HCT116 (cell line): ENCODE measurements around the gene SF3B1. TPM values are rescaled to one million over a fixed set of nuclear protein-coding genes. Genes with fewer than 3 reads are reported as not detected.

ENCODE experiments used
- ATAC-seq: fragments of 200-7000 bp; cut with Tn5 transposase; 2 replicates; pipeline ENCODE4 v1.9.1; 2020; ENCODE audit warnings: mild to moderate bottlenecking, moderate library complexity
- BruUV-seq: library from RNA; stranded (reverse); fragments of 400-500 nt; replicated peaks from 2 replicates; lab custom pipeline; 2021; lab: Mats Ljungman, UMichigan
- CTCF ChIA-PET: fragments of 300-600 bp; sonication (Branson Sonifier 250); formaldehyde crosslinking; loops from one replicate; lab custom pipeline; 2021; ENCODE audit warnings: antibody characterized with exemption; lab: Charles Lee
- POLR2A ChIA-PET: fragments of 300-600, 350-600 bp; sonication (Branson Sonifier 250); formaldehyde crosslinking; loops from one replicate; lab custom pipeline; 2021; ENCODE audit warnings: antibody characterized with exemption; lab: Charles Lee
- RAD21 ChIA-PET, 2 experiments: fragments of 300-600 bp; sonication (Branson Sonifier 250); formaldehyde crosslinking; loops; one replicate each; lab custom pipeline; 2023; ENCODE audit warnings: low total read pairs in 2 of 2; ENCODE audit not compliant: uncharacterized antibody in 2 of 2, unreplicated experiment in 2 of 2, low non-redundant PET in 1 of 2; lab: Charles Lee
- DNase-seq: peaks from one replicate; pipeline ENCODE4 v3.0.0-alpha.2; 2010; ENCODE audit warnings: low read depth, low spot score
- H2AFZ ChIP-seq: fragments of 200-600 bp; shearing (Covaris generic), sonication (generic); 2 replicates; pipeline ENCODE4 v1.6.1; 2017; ENCODE audit warnings: low read depth, mixed run types, mixed read lengths, antibody characterized with exemption, low read length; ENCODE audit not compliant: poor library complexity, severe bottlenecking
- H3K27ac ChIP-seq: 2 replicates; pipeline ENCODE4 v1.5.1; 2012; ENCODE audit warnings: low read depth, low read length
- H3K27me3 ChIP-seq: fragments of 200-600 bp; sonication (generic); 2 replicates; pipeline ENCODE4 v1.6.1; 2016; ENCODE audit warnings: mixed run types, low read length, mixed read lengths; ENCODE audit not compliant: insufficient read depth
- H3K36me3 ChIP-seq, 2 experiments: fragments of 200-500 bp in 1 of 2; fragments of 200-600 bp in 1 of 2; sonication (Bioruptor generic) in 1 of 2; sonication (generic) in 1 of 2; 2 replicates each; pipeline versions ENCODE4 v1.5.1 to v1.6.1; 2014 to 2016; ENCODE audit warnings: low read length in 2 of 2, inconsistent platforms in 1 of 2, mixed read lengths in 1 of 2, mixed run types in 1 of 2; ENCODE audit not compliant: insufficient read depth in 2 of 2, control insufficient read depth in 1 of 2
- H3K4me1 ChIP-seq, 2 experiments: fragments of 200-600 bp in 1 of 2; sonication (generic) in 1 of 2; 2 replicates each; pipeline versions ENCODE4 v1.5.1 to v1.6.1; 2012 to 2017; ENCODE audit warnings: low read length in 2 of 2, inconsistent platforms in 1 of 2, mild to moderate bottlenecking in 1 of 2, mixed read lengths in 1 of 2, mixed run types in 1 of 2, moderate library complexity in 1 of 2; ENCODE audit not compliant: insufficient read depth in 2 of 2, control insufficient read depth in 1 of 2
- H3K4me2 ChIP-seq: fragments of 200-600 bp; sonication (generic); 2 replicates; pipeline ENCODE4 v1.6.1; 2017; ENCODE audit warnings: mixed run types, low read length, mixed read lengths
- H3K4me3 ChIP-seq, 2 experiments: fragments of 200-600 bp in 1 of 2; sonication (generic) in 1 of 2; replicated peaks in 1 of 2; 2 replicates each; pipeline ENCODE4 v1.5.1; 2011 to 2016; ENCODE audit warnings: low read length in 2 of 2, control low read depth in 1 of 2, low read depth in 1 of 2, mild to moderate bottlenecking in 1 of 2, mixed read lengths in 1 of 2, mixed run types in 1 of 2
- H3K79me2 ChIP-seq: fragments of 200-600 bp; sonication (generic); 2 replicates; pipeline ENCODE4 v1.6.1; 2017; ENCODE audit warnings: mild to moderate bottlenecking, mixed run types, low read length, moderate library complexity, mixed read lengths; ENCODE audit not compliant: insufficient read depth
- H3K9ac ChIP-seq: fragments of 200-600 bp; sonication (generic); 2 replicates; pipeline ENCODE4 v1.6.1; 2016; ENCODE audit warnings: low read length, mixed read lengths
- H3K9me2 ChIP-seq: fragments of 200-600 bp; sonication (generic), shearing (Covaris generic); 2 replicates; pipeline ENCODE4 v1.6.1; 2017; ENCODE audit warnings: mixed run types, mild to moderate bottlenecking, moderate library complexity; ENCODE audit not compliant: insufficient read depth
- H3K9me3 ChIP-seq, 2 experiments: fragments of 200-500 bp in 1 of 2; fragments of 200-600 bp in 1 of 2; sonication (Bioruptor generic) in 1 of 2; sonication (generic) in 1 of 2; 2 replicates each; pipeline ENCODE4 v1.6.1; 2014 to 2017; ENCODE audit warnings: low read length in 2 of 2, mixed read lengths in 2 of 2, inconsistent platforms in 1 of 2, low read depth in 1 of 2, mild to moderate bottlenecking in 1 of 2, mixed run types in 1 of 2, moderate library complexity in 1 of 2; ENCODE audit not compliant: control insufficient read depth in 1 of 2, insufficient read depth in 1 of 2
- H4K20me1 ChIP-seq: fragments of 200-600 bp; sonication (generic), shearing (Covaris generic); 2 replicates; pipeline ENCODE4 v1.6.1; 2017; ENCODE audit warnings: mixed run types, mild to moderate bottlenecking, moderate library complexity; ENCODE audit not compliant: insufficient read depth
- CBX3 ChIP-seq: IDR thresholded peaks from 2 replicates; pipeline ENCODE4 v1.6.1; 2012; ENCODE audit warnings: low read depth
- CEBPB ChIP-seq: IDR thresholded peaks from 2 replicates; pipeline ENCODE4 v1.6.1; 2012; ENCODE audit warnings: low read depth
- EZH2 ChIP-seq: fragments of 200-600 bp; sonication (generic); IDR thresholded peaks from 2 replicates; pipeline ENCODE4 v1.6.1; 2017; ENCODE audit warnings: antibody characterized with exemption, mixed run types
- FOSL1 ChIP-seq: IDR thresholded peaks from 2 replicates; pipeline ENCODE4 v1.6.1; 2012; ENCODE audit warnings: low read depth
- SP1 ChIP-seq: IDR thresholded peaks from 2 replicates; pipeline ENCODE4 v1.6.1; 2012; ENCODE audit warnings: low read depth
- YY1 ChIP-seq: IDR thresholded peaks from 2 replicates; pipeline ENCODE4 v1.6.1; 2011; ENCODE audit warnings: low read length, low read depth, moderate library complexity, mild to moderate bottlenecking; ENCODE audit not compliant: insufficient replicate concordance; ENCODE audit errors: extremely low read depth
- ZBTB33 ChIP-seq: IDR thresholded peaks from 2 replicates; pipeline ENCODE4 v1.6.1; 2011; ENCODE audit warnings: mild to moderate bottlenecking, low read length, moderate library complexity; ENCODE audit not compliant: insufficient replicate concordance; ENCODE audit errors: extremely low read depth
- ZNF274 ChIP-seq: fragments of 200-500 bp; sonication (Bioruptor generic); IDR thresholded peaks from 2 replicates; pipeline ENCODE4 v1.6.1; 2014; ENCODE audit warnings: mild to moderate bottlenecking, low read depth, low read length, inconsistent platforms
- intact Hi-C: fragments of 100-400 bp; cut with micrococcal nuclease; formaldehyde crosslinking; loops from 2 replicates; pipeline ENCODE4 v1.10.0; 2022
- total RNA-seq: library from RNA; stranded (reverse); gene quantifications from one replicate; pipeline ENCODE4 v1.2.1, GENCODE V29; 2021; ENCODE audit not compliant: unreplicated experiment

The SF3B1 gene
- total RNA-seq, 1 experiment from 2014 or later: 282 TPM

- no peak overlapping the region for H3K27ac ChIP-seq
- ATAC-seq (no peak), DNase-seq (no peak)
- H2AFZ ChIP-seq: no peak overlapping the region
- H3K27me3 ChIP-seq: no peaks in the 10 kb centered on the region
- H3K4me3 ChIP-seq: no peak overlapping the region
- no peaks in the 10 kb centered on the region for H3K79me2 ChIP-seq
- no peaks in the 10 kb centered on the region for H3K9me2 ChIP-seq
- RAD21 ChIA-PET: no interaction called here
- no peaks in the 10 kb centered on the region for H3K36me3 ChIP-seq
- CTCF ChIA-PET: no interaction called here
- TF ChIP-seq EZH2: no peak
- no peak for TF ChIP-seq FOSL1
- no peak for TF ChIP-seq CEBPB
- TF ChIP-seq YY1: no peak
- TF ChIP-seq, all 23 proteins: peak for 0
- BruUV-seq: no TSS peak
- POLR2A ChIA-PET: no interaction called here
- H3K9me3 ChIP-seq: no peaks in the 10 kb centered on the region
- no peak overlapping the region for H3K4me2 ChIP-seq
- H3K9ac ChIP-seq: no peak overlapping the region
- intact Hi-C loops: loop anchor here (10.0 kb wide), 2 partner anchors 615 to 1235 kb away; no protein-coding TSS in a partner anchor
- no peaks in the 10 kb centered on the region for H3K4me1 ChIP-seq
- H4K20me1 ChIP-seq: no peaks in the 10 kb centered on the region
These were observed 64.9 kb downstream of the SF3B1 start for GRCh38 chr2:197369933-197370320.

- no peak overlapping the region for H2AFZ ChIP-seq
- H3K79me2 ChIP-seq: no peaks in the 10 kb centered on the region
- no peaks in the 10 kb centered on the region for H4K20me1 ChIP-seq
- H3K4me1 ChIP-seq: no peaks in the 10 kb centered on the region
- no peak overlapping the region for H3K4me3 ChIP-seq
- no peaks in the 10 kb centered on the region for H3K9me2 ChIP-seq
- ATAC-seq (no peak), DNase-seq (no peak)
- ChIA-PET CTCF (no interaction called here), RAD21 (no interaction called here), POLR2A (interaction anchor here (0.5 kb wide), 1 partner anchor 131 kb away, joined by 3 read pairs; the partner anchor contains the start of gene HSPE1)
- no TSS peak for BruUV-seq
- no peaks in the 10 kb centered on the region for H3K9me3 ChIP-seq
- no peak overlapping the region for H3K4me2 ChIP-seq
- no peaks in the 10 kb centered on the region for H3K36me3 ChIP-seq
- TF ChIP-seq CBX3 (no peak), FOSL1 (no peak), SP1 (no peak), ZNF274 (no peak), ZBTB33 (no peak)
- no peak overlapping the region for H3K9ac ChIP-seq
- intact Hi-C loops: no loop called here
- no peak overlapping the region for H3K27ac ChIP-seq
- no peaks in the 10 kb centered on the region for H3K27me3 ChIP-seq
These were observed 65.4 kb downstream of the SF3B1 start for GRCh38 chr2:197369228-197369932.
